HepG2 (cell line): ENCODE measurements around the gene HSPB9. TPM values are rescaled to one million over a fixed set of nuclear protein-coding genes. Genes with fewer than 3 reads are reported as not detected.
A peak's percentile ranks its signal among the peaks of the same experiment; 100 is the strongest.

ENCODE experiments used
- CBX2 ChIP-seq, 2 experiments: fragments of 200-600 bp in 1 of 2; sonication (generic); formaldehyde crosslinking in 1 of 2; IDR thresholded peaks; 2 replicates each; pipeline versions ENCODE4 v1.7.0 to v1.8.1; 2018 to 2022; ENCODE audit warnings: low read depth in 2 of 2, low read length in 1 of 2, mild to moderate bottlenecking in 1 of 2, missing genetic modification reagents in 1 of 2
- KMT2A ChIP-seq: sonication (generic); formaldehyde crosslinking; IDR thresholded peaks from 2 replicates; pipeline ENCODE4 v1.4.0; 2020; ENCODE audit warnings: missing genetic modification reagents
- NCOA1 ChIP-seq: sonication (generic); formaldehyde crosslinking; IDR thresholded peaks from 2 replicates; pipeline ENCODE4 v1.9.0; 2021; ENCODE audit warnings: missing genetic modification reagents
- NFE2 ChIP-seq: sonication (generic); formaldehyde crosslinking; IDR thresholded peaks from 2 replicates; pipeline ENCODE4 v1.4.0; 2020; ENCODE audit warnings: missing genetic modification reagents
- NFKB2 ChIP-seq: sonication (generic); formaldehyde crosslinking; IDR thresholded peaks from 2 replicates; pipeline ENCODE4 v1.4.0; 2020; ENCODE audit warnings: missing genetic modification reagents, borderline replicate concordance
- NFKBIZ ChIP-seq: IDR thresholded peaks from 2 replicates; pipeline ENCODE4 v1.6.1; 2018; ENCODE audit warnings: missing genetic modification reagents, missing compliant biosample characterization
- NR2F2 ChIP-seq: IDR thresholded peaks from 2 replicates; pipeline ENCODE4 v1.6.1; 2012; ENCODE audit warnings: low read depth, inconsistent platforms, borderline replicate concordance
- RAD21 ChIP-seq: fragments of 450-650 bp; formaldehyde crosslinking; IDR thresholded peaks from 2 replicates; pipeline ENCODE4 v1.5.0; 2020; ENCODE audit warnings: mild to moderate bottlenecking
- SMC3 ChIP-seq: IDR thresholded peaks from 2 replicates; pipeline ENCODE4 v1.6.1; 2011; ENCODE audit warnings: low read length, improper control_type of control experiment
- SOX5 ChIP-seq: IDR thresholded peaks from 2 replicates; pipeline ENCODE4 v1.6.1; 2016; ENCODE audit warnings: borderline replicate concordance
- SP2 ChIP-seq: sonication (generic); formaldehyde crosslinking; IDR thresholded peaks from 2 replicates; pipeline ENCODE4 v1.5.1; 2020; ENCODE audit warnings: mild to moderate bottlenecking, missing genetic modification reagents
- THAP11 ChIP-seq: IDR thresholded peaks from 2 replicates; pipeline ENCODE4 v1.6.1; 2016; ENCODE audit warnings: missing biosample characterization, missing genetic modification reagents
- ZFP36L1 ChIP-seq: sonication (generic); formaldehyde crosslinking; IDR thresholded peaks from 2 replicates; pipeline ENCODE4 v1.8.0; 2022; ENCODE audit warnings: mild to moderate bottlenecking, missing genetic modification reagents, moderate library complexity
- ZNF136 ChIP-seq: sonication (generic); formaldehyde crosslinking; IDR thresholded peaks from 2 replicates; pipeline ENCODE4 v1.8.1; 2022; ENCODE audit warnings: low read depth, mild to moderate bottlenecking, moderate library complexity, missing genetic modification reagents
- ZNF44 ChIP-seq: sonication (generic); formaldehyde crosslinking; IDR thresholded peaks from 2 replicates; pipeline ENCODE4 v1.5.1; 2020; ENCODE audit warnings: mild to moderate bottlenecking, missing genetic modification reagents
- ZNF510 ChIP-seq: sonication (generic); formaldehyde crosslinking; IDR thresholded peaks from 2 replicates; pipeline ENCODE4 v1.4.0; 2020; ENCODE audit warnings: low read depth, mild to moderate bottlenecking, missing genetic modification reagents
- ZNF512 ChIP-seq: sonication (generic); formaldehyde crosslinking; IDR thresholded peaks from 2 replicates; pipeline ENCODE4 v1.4.0; 2020; ENCODE audit warnings: mild to moderate bottlenecking, missing genetic modification reagents
- polyA plus RNA-seq, 8 experiments: library from polyadenylated mRNA; depleted of rRNA in 3 of 8; stranded (reverse) in 7 of 8; unstranded in 1 of 8; fragments of >200 nt; fragmentation: Illumina TruSeq in 4 of 8; extraction: Trizol in 4 of 8; gene quantifications; 2 replicates each; pipeline versions ENCODE4 v1.2.1 to v1.2.3, GENCODE V29; 2011 to 2016; ENCODE audit warnings: low read depth in 4 of 8, missing spikeins in 1 of 8, mixed read lengths in 1 of 8; ENCODE audit not compliant: insufficient read depth in 1 of 8
- total RNA-seq, 5 experiments: library from RNA; depleted of rRNA; stranded (reverse); fragments of >200 nt; fragmentation: Illumina TruSeq; extraction: Trizol; gene quantifications; 2 replicates each; pipeline ENCODE4 v1.2.3, GENCODE V29; 2016; ENCODE audit warnings: low read depth in 1 of 5
- TF ChIP-seq, protein P1 (sequence below): sonication (generic); formaldehyde crosslinking; conservative IDR thresholded peaks from 2 replicates; pipeline ENCODE4 v1.4.0; 2020; ENCODE audit warnings: missing genetic modification reagents
- TF ChIP-seq, protein P2 (sequence below): sonication (generic); formaldehyde crosslinking; IDR thresholded peaks from 2 replicates; pipeline ENCODE4 v1.4.0; 2020; ENCODE audit warnings: missing genetic modification reagents, mild to moderate bottlenecking, borderline replicate concordance
- TF ChIP-seq, protein P3 (sequence below): sonication (generic); formaldehyde crosslinking; conservative IDR thresholded peaks from 2 replicates; pipeline ENCODE4 v1.4.0; 2020; ENCODE audit warnings: missing genetic modification reagents
- TF ChIP-seq, protein P4 (sequence below): sonication (generic); formaldehyde crosslinking; IDR thresholded peaks from 2 replicates; pipeline ENCODE4 v1.4.0; 2020; ENCODE audit warnings: low read depth, missing genetic modification reagents

The HSPB9 gene
- total and polyA plus RNA-seq, 2 of the 13 experiments (the other 11 are each of a cell fraction or from before 2014, with no cell fraction given): 0.05 to 0.24 TPM

DNA sequence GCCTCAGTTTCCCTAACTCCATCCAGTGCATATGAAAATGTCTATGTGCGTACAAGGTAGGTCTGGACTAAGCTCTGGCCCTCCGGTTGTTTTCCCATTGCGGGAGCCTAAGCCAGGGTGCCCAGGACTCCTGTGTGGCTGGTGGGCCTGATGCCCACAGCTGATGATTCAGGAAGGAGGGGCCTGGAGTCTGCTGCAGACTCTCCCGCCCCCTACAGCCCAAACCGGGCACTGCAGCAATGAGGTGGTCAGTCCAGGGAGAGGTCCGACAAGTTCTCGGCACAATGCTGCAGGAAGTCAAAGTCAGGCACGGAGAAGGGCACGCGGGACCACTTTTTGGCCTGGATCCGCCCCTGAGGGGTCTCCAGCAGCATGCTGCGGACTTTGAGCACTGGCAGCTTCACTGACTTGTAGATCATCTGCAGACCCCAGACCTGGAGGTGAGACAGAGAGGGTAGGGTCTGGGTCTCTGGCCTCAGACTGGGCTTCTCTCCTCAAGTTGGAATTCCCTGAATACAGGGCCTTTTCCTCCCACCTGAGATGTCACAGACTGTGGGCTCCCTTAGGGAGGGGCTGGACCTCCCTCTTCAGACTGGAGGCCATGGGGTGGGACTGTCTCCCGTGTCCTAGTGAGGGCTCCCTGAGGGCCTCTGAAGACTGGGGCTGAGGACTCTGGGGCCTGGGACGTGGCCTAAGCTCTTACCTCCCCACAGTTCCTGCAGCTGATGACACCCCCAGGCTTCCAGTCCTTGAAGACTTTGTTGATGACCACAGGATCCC, 20.9 kb upstream of the HSPB9 start (continued):
- TF ChIP-seq SP2 (CRISPR knock-in tag) (no peak), ZNF512 (CRISPR knock-in tag) (no peak), NFKBIZ (CRISPR knock-in tag) (no peak), NCOA1 (no peak), RAD21 (peak; percentile 97), NR2F2 (no peak), THAP11 (CRISPR knock-in tag) (peak; percentile 55; the same call in 1 of the 2 replicates), ZNF44 (CRISPR knock-in tag) (no peak), CBX2 (IDR thresholded peaks at IDR 0.05; ENCODE audit: low read depth, low read length) (no peak), CBX2 (CRISPR knock-in tag; IDR thresholded peaks at IDR 0.05; ENCODE audit: low read depth) (no peak), KMT2A (CRISPR knock-in tag) (no peak), SMC3 (peak; percentile 66), ZNF510 (no peak), ZFP36L1 (CRISPR knock-in tag) (0 out of 2 replicates have a peak, but pooled peaks have one; percentile 32), NFE2 (no peak), ZNF136 (CRISPR knock-in tag) (no peak), SOX5 (0 out of 2 replicates have a peak, but pooled peaks have one; percentile 7), NFKB2 (CRISPR knock-in tag) (no peak; the same call in 1 of the 2 replicates)
- TF ChIP-seq, protein P1, sequence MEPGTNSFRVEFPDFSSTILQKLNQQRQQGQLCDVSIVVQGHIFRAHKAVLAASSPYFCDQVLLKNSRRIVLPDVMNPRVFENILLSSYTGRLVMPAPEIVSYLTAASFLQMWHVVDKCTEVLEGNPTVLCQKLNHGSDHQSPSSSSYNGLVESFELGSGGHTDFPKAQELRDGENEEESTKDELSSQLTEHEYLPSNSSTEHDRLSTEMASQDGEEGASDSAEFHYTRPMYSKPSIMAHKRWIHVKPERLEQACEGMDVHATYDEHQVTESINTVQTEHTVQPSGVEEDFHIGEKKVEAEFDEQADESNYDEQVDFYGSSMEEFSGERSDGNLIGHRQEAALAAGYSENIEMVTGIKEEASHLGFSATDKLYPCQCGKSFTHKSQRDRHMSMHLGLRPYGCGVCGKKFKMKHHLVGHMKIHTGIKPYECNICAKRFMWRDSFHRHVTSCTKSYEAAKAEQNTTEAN (CRISPR knock-in tag): no peak
- TF ChIP-seq, protein P2, sequence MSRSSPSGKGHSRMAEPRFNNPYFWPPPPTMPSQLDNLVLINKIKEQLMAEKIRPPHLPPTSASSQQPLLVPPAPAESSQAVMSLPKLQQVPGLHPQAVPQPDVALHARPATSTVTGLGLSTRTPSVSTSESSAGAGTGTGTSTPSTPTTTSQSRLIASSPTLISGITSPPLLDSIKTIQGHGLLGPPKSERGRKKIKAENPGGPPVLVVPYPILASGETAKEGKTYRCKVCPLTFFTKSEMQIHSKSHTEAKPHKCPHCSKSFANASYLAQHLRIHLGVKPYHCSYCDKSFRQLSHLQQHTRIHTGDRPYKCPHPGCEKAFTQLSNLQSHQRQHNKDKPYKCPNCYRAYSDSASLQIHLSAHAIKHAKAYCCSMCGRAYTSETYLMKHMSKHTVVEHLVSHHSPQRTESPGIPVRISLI (CRISPR knock-in tag): no peak
- TF ChIP-seq, protein P3, sequence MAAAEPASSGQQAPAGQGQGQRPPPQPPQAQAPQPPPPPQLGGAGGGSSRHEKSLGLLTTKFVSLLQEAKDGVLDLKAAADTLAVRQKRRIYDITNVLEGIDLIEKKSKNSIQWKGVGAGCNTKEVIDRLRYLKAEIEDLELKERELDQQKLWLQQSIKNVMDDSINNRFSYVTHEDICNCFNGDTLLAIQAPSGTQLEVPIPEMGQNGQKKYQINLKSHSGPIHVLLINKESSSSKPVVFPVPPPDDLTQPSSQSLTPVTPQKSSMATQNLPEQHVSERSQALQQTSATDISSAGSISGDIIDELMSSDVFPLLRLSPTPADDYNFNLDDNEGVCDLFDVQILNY (CRISPR knock-in tag): no peak
- TF ChIP-seq, protein P4, sequence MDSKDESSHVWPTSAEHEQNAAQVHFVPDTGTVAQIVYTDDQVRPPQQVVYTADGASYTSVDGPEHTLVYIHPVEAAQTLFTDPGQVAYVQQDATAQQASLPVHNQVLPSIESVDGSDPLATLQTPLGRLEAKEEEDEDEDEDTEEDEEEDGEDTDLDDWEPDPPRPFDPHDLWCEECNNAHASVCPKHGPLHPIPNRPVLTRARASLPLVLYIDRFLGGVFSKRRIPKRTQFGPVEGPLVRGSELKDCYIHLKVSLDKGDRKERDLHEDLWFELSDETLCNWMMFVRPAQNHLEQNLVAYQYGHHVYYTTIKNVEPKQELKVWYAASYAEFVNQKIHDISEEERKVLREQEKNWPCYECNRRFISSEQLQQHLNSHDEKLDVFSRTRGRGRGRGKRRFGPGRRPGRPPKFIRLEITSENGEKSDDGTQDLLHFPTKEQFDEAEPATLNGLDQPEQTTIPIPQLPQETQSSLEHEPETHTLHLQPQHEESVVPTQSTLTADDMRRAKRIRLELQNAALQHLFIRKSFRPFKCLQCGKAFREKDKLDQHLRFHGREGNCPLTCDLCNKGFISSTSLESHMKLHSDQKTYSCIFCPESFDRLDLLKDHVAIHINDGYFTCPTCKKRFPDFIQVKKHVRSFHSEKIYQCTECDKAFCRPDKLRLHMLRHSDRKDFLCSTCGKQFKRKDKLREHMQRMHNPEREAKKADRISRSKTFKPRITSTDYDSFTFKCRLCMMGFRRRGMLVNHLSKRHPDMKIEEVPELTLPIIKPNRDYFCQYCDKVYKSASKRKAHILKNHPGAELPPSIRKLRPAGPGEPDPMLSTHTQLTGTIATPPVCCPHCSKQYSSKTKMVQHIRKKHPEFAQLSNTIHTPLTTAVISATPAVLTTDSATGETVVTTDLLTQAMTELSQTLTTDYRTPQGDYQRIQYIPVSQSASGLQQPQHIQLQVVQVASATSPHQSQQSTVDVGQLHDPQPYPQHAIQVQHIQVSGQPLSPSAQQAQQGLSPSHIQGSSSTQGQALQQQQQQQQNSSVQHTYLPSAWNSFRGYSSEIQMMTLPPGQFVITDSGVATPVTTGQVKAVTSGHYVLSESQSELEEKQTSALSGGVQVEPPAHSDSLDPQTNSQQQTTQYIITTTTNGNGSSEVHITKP (CRISPR knock-in tag): no peak
